SK-N-SH (cell line): ENCODE measurements around the gene C15orf39.

ENCODE experiments used
- EP300 ChIP-seq, 2 experiments: IDR thresholded peaks; 2 replicates each; pipeline versions ENCODE4 v1.4.0 to v1.6.1; 2012; ENCODE audit warnings: borderline replicate concordance in 1 of 2, low read depth in 1 of 2, low read length in 1 of 2
- EZH2phosphoT487 ChIP-seq: fragments of 200-600 bp; sonication (generic); IDR thresholded peaks from 2 replicates; pipeline ENCODE4 v1.6.1; 2017; ENCODE audit warnings: low read depth, mixed run types, mild to moderate bottlenecking, antibody characterized with exemption, moderate library complexity, borderline replicate concordance
- JUND ChIP-seq: IDR thresholded peaks from 2 replicates; pipeline ENCODE4 v1.4.0; 2012
- RAD21 ChIP-seq: IDR thresholded peaks from 2 replicates; pipeline ENCODE4 v1.6.1; 2012; ENCODE audit warnings: mild to moderate bottlenecking, low read length
- TF ChIP-seq, protein P1 (sequence below): fragments of 200-600 bp; sonication (generic); IDR thresholded peaks from 2 replicates; pipeline ENCODE4 v1.6.1; 2017; ENCODE audit warnings: antibody characterized with exemption, mild to moderate bottlenecking, moderate library complexity
- TF ChIP-seq, protein P2 (sequence below): IDR thresholded peaks from 2 replicates; pipeline ENCODE4 v1.4.0; 2012; ENCODE audit warnings: low read depth
- TF ChIP-seq, protein P3 (sequence below): IDR thresholded peaks from 2 replicates; pipeline ENCODE4 v1.6.1; 2012; ENCODE audit warnings: mild to moderate bottlenecking, low read depth, low read length, moderate library complexity

DNA sequence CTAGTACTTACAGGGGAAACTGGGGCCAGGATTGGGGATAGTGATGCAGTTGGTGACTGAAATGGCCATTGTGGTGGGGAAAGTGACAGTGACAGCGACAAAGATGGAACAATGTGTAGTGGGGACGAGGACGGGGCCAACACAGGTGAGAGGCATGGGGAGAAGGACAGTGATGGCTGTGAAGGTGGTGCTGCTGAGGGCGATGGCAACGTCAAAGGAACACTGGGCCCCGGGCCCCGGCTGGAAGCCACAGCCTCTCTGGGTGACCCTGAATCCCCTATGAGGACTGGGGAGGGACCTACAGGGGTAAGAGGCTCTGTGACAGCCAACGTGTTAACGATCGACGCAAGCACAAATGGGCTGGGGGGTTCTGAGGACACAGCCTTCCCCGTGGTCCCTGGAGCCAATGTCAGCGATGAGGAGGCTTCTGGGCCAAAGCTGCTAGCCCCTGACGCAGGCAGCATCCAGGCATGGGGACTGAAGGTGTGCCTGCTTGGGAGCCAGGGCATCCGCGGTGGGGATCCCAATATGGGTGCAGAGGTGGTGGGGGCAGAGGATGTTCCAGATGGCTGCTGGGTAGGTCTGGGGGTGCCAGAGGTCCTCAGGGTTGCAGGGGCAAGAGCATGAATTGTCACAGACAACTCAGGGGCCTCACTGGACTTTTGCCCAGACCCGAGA lies 31.3 kb downstream of the C15orf39 start:
- TF ChIP-seq, protein P1, sequence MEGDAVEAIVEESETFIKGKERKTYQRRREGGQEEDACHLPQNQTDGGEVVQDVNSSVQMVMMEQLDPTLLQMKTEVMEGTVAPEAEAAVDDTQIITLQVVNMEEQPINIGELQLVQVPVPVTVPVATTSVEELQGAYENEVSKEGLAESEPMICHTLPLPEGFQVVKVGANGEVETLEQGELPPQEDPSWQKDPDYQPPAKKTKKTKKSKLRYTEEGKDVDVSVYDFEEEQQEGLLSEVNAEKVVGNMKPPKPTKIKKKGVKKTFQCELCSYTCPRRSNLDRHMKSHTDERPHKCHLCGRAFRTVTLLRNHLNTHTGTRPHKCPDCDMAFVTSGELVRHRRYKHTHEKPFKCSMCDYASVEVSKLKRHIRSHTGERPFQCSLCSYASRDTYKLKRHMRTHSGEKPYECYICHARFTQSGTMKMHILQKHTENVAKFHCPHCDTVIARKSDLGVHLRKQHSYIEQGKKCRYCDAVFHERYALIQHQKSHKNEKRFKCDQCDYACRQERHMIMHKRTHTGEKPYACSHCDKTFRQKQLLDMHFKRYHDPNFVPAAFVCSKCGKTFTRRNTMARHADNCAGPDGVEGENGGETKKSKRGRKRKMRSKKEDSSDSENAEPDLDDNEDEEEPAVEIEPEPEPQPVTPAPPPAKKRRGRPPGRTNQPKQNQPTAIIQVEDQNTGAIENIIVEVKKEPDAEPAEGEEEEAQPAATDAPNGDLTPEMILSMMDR, result no peak
- TF ChIP-seq EP300 (IDR thresholded peaks at IDR 0.05; ENCODE audit: borderline replicate concordance in 1 of 2, low read depth in 1 of 2, low read length in 1 of 2) (no peak), JUND (no peak), EZH2phosphoT487 (no peak), RAD21 (no peak)
- TF ChIP-seq, protein P2, sequence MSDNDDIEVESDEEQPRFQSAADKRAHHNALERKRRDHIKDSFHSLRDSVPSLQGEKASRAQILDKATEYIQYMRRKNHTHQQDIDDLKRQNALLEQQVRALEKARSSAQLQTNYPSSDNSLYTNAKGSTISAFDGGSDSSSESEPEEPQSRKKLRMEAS, result no peak
- TF ChIP-seq, protein P3, sequence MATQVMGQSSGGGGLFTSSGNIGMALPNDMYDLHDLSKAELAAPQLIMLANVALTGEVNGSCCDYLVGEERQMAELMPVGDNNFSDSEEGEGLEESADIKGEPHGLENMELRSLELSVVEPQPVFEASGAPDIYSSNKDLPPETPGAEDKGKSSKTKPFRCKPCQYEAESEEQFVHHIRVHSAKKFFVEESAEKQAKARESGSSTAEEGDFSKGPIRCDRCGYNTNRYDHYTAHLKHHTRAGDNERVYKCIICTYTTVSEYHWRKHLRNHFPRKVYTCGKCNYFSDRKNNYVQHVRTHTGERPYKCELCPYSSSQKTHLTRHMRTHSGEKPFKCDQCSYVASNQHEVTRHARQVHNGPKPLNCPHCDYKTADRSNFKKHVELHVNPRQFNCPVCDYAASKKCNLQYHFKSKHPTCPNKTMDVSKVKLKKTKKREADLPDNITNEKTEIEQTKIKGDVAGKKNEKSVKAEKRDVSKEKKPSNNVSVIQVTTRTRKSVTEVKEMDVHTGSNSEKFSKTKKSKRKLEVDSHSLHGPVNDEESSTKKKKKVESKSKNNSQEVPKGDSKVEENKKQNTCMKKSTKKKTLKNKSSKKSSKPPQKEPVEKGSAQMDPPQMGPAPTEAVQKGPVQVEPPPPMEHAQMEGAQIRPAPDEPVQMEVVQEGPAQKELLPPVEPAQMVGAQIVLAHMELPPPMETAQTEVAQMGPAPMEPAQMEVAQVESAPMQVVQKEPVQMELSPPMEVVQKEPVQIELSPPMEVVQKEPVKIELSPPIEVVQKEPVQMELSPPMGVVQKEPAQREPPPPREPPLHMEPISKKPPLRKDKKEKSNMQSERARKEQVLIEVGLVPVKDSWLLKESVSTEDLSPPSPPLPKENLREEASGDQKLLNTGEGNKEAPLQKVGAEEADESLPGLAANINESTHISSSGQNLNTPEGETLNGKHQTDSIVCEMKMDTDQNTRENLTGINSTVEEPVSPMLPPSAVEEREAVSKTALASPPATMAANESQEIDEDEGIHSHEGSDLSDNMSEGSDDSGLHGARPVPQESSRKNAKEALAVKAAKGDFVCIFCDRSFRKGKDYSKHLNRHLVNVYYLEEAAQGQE, result no peak
